Kidney (tissue), 22 donors: ENCODE measurements around the gene IGFL3. TPM values are rescaled to one million over a fixed set of nuclear protein-coding genes. Genes with fewer than 3 reads are reported as not detected.
"Not testable (repeated sequence)": the region's sequence is repeated elsewhere in the genome, so short reads cannot be mapped to it uniquely, and the experiment has no call there.

Source experiments
- DNase-seq, 5 donors: peaks; one replicate each; pipeline ENCODE4 v3.0.0-alpha.2; 2013 to 2020
- FAIRE-seq: peaks from 2 replicates; lab custom pipeline; 2012; peaks lifted over from hg19 to GRCh38; lab: Jason Lieb, UNC
- H3K27ac ChIP-seq, 2 donors: one replicate each; pipeline ENCODE4 v1.7.0; 2013; ENCODE audit warnings: low read depth in 2 of 2, low read length in 2 of 2, inconsistent platforms in 1 of 2
- H3K27me3 ChIP-seq: one replicate; pipeline ENCODE4 v1.7.1; 2013; ENCODE audit warnings: low read length, inconsistent platforms; ENCODE audit not compliant: control insufficient read depth, insufficient read depth
- H3K36me3 ChIP-seq, 3 donors: one replicate each; pipeline versions ENCODE4 v1.7.0 to v1.7.1; 2013; ENCODE audit warnings: low read length in 3 of 3, control low read depth in 1 of 3, inconsistent platforms in 1 of 3; ENCODE audit not compliant: insufficient read depth in 3 of 3, control insufficient read depth in 2 of 3
- H3K4me1 ChIP-seq, 3 donors: one replicate each; pipeline versions ENCODE4 v1.7.0 to v1.7.1; 2013; ENCODE audit warnings: low read length in 3 of 3, inconsistent platforms in 1 of 3, low read depth in 1 of 3; ENCODE audit not compliant: control insufficient read depth in 2 of 3, insufficient read depth in 2 of 3
- H3K4me3 ChIP-seq, 3 donors: one replicate each; pipeline versions ENCODE4 v1.7.0 to v1.8.1; 2013; ENCODE audit warnings: low read length in 3 of 3, control low read depth in 1 of 3, inconsistent platforms in 1 of 3
- H3K9ac ChIP-seq, 3 donors: one replicate each; pipeline versions ENCODE4 v1.7.0 to v1.7.1; 2013; ENCODE audit warnings: low read length in 3 of 3, control low read depth in 1 of 3, inconsistent platforms in 1 of 3
- H3K9me3 ChIP-seq, 3 donors: one replicate each; pipeline versions ENCODE4 v1.7.0 to v1.7.1; 2013; ENCODE audit warnings: low read length in 3 of 3, control low read depth in 1 of 3, inconsistent platforms in 1 of 3; ENCODE audit not compliant: control insufficient read depth in 2 of 3, insufficient read depth in 1 of 3
- intact Hi-C: fragments of 100-400 bp; cut with DNase I; formaldehyde crosslinking; loops from one replicate; pipeline ENCODE4 v1.11.1; 2022
- long read RNA-seq, 10 donors: library from polyadenylated mRNA in 1 of 10; unstranded in 1 of 10; transcript quantifications; one replicate each; pipeline ENCODE4 v2.0.0 and lab custom pipeline, GENCODE V29; 2021 to 2026
- polyA plus RNA-seq: library from polyadenylated mRNA; stranded (reverse); fragments of 350-450 nt; fragmentation: Illumina TruSeq; extraction: RNeasy Lipid Tissue Mini Kit (QIAGEN cat#74804); gene quantifications from one replicate; pipeline ENCODE4 v1.2.3, GENCODE V29; 2014; ENCODE audit warnings: low read depth, low replicate concordance; ENCODE audit not compliant: insufficient read depth
- total RNA-seq: library from RNA; stranded (reverse); fragmentation: NEBNext Ultra II Directional; extraction: Animal tissue kit (Norgen Biotek cat#: 25700); gene quantifications from one replicate; pipeline ENCODE4 v1.2.1, GENCODE V29; 2021
- TF ChIP-seq, protein P1 (sequence below): IDR thresholded peaks from 3 replicates; pipeline ENCODE4 v1.5.1; 2012; ENCODE audit warnings: mild to moderate bottlenecking, moderate library complexity, borderline replicate concordance; ENCODE audit not compliant: insufficient read depth; ENCODE audit errors: extremely low read depth
- donor health status: control.
- donor health status: control.
- donor health status: control.
- donor health status: control.
- donor health status: control.
- donor health status: DM: yes; HTN: yes; CAD: no.
- donor health status: Normal renal cell carcinoma (clear cell type).

Gene IGFL3
- not detected for total RNA-seq
- polyA plus RNA-seq = not detected
- long read RNA-seq, donor 1 = 0 reads
- long read RNA-seq, donor 2 = 0 reads
- long read RNA-seq, donor 3 = 0 reads
- long read RNA-seq, donor 4 = 0 reads
- long read RNA-seq, donor 5 = 0 reads
- long read RNA-seq, donor 6 = 0 reads
- long read RNA-seq, donor 7 = 0 reads
- long read RNA-seq, donor 8 = 0 reads
- long read RNA-seq, donor 9 = 0 reads
- long read RNA-seq, donor 10 = 0 reads

DNA sequence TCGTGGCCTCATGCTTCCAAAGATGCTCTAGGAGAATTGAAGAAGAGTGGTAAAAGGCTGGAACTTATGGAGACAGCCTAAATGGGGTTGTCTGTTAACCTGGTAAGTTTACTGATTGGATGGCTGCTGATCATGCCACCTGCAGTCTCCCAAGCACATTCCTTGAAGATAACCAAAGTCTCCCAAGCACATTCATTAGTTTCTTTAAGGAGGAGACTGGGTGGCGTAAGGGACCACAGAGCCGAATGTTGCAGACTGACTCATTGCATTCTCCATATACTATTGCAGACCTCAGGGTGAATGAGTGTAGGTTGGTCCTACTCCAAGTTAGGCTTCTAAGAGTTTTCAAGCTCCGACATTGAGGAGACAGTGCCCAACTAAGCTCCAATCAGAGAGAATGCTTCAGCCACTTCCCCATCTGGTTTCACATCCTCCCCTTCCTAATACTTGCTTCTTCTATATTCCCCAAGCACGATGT lies at the start of gene IGFL3:
TSS of gene IGFL3 (minus strand) at position 51 of the 478 bp plus-strand sequence. CDS start at position 12, 39 bp downstream.
- intact Hi-C loops = no loop called here
- H3K27ac ChIP-seq = no peak within 1 kb of the TSS
- FAIRE-seq = no peak

DNA sequence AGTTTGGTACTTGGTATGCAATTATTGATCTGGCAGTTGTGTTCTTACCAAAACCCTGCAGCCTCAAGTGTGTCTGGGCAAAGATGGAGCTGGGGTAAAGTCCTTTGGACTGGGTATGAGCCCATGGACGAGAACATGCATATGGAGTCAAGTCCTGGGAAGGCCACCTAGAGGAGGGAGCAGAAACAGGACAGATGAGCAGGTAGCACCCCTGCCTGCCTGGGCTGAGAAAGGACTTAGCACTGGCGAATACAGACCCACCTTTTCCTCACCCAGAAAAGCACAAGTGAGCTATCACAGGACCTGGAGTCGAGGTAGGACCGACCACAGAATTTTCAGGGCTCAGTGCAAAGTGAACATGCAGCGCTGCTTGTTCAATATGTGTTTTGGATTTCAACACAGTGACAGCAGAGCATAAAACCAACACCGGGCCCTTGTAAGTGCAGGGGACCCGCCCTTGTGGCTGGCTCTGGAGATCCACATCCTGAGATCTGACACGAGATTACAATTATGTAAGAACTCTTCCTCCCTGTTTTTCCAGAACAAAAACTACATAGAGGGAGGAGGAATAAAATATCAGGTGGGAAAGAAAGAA lies 49.5 kb upstream of the IGFL3 start:
- FAIRE-seq (no peak), DNase-seq (no peak)
- Histone ChIP-seq H3K27ac (no peak overlapping the region), H3K36me3 (no peaks in the 10 kb centered on the region), H3K9ac (no peak overlapping the region), H3K4me3 (no peak overlapping the region), H3K27me3 (no peaks in the 10 kb centered on the region), H3K9me3 (no peaks in the 10 kb centered on the region), H3K4me1 (no peaks in the 10 kb centered on the region)
- TF ChIP-seq, protein P1, sequence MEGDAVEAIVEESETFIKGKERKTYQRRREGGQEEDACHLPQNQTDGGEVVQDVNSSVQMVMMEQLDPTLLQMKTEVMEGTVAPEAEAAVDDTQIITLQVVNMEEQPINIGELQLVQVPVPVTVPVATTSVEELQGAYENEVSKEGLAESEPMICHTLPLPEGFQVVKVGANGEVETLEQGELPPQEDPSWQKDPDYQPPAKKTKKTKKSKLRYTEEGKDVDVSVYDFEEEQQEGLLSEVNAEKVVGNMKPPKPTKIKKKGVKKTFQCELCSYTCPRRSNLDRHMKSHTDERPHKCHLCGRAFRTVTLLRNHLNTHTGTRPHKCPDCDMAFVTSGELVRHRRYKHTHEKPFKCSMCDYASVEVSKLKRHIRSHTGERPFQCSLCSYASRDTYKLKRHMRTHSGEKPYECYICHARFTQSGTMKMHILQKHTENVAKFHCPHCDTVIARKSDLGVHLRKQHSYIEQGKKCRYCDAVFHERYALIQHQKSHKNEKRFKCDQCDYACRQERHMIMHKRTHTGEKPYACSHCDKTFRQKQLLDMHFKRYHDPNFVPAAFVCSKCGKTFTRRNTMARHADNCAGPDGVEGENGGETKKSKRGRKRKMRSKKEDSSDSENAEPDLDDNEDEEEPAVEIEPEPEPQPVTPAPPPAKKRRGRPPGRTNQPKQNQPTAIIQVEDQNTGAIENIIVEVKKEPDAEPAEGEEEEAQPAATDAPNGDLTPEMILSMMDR = no peak
- intact Hi-C loops = no loop called here

More for the DNA sequence above, at the start of gene IGFL3:
- no peak for DNase-seq
- Histone ChIP-seq H3K4me3 (no peak within 1 kb of the TSS), H3K9ac (no peak within 1 kb of the TSS), H3K4me1 (no peaks in the 10 kb centered on the region), H3K36me3 (no peaks in the 10 kb centered on the region), H3K9me3 (no peaks in the 10 kb centered on the region), H3K27me3 (no peaks in the 10 kb centered on the region)
- TF ChIP-seq, protein P1 = no peak

DNA sequence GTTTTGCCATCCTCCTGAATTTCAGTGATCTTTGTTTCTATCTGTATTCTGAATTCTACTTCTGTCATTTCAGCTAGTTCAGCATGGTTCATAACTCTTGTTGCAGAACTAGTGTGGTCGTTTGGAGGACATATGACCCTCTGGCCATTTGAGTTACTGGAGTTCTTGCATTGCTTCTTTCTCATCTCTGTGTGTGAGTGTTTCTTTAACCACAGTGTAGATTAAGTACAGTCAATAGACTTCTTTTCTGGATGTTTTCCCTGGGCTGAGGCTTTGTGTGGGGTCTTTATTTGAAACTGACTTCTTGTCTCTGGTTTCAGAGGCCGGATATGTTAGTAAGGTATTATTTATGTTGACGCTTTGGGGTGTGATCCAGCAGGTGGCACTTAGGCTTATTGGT lies 38.2 kb upstream of the IGFL3 start:
- Histone ChIP-seq H3K36me3 (no peaks in the 10 kb centered on the region), H3K9ac (no peak overlapping the region), H3K9me3 (peaks cover 0 to 4% (median 0%) of the 10 kb centered on the region in 3 donors), H3K4me1 (no peaks in the 10 kb centered on the region), H3K27ac (no peak overlapping the region), H3K4me3 (no peak overlapping the region), H3K27me3 (no peaks in the 10 kb centered on the region)
- TF ChIP-seq, protein P1 = no peak
- intact Hi-C loops = no loop called here
- no peak for DNase-seq
- no peak for FAIRE-seq

DNA sequence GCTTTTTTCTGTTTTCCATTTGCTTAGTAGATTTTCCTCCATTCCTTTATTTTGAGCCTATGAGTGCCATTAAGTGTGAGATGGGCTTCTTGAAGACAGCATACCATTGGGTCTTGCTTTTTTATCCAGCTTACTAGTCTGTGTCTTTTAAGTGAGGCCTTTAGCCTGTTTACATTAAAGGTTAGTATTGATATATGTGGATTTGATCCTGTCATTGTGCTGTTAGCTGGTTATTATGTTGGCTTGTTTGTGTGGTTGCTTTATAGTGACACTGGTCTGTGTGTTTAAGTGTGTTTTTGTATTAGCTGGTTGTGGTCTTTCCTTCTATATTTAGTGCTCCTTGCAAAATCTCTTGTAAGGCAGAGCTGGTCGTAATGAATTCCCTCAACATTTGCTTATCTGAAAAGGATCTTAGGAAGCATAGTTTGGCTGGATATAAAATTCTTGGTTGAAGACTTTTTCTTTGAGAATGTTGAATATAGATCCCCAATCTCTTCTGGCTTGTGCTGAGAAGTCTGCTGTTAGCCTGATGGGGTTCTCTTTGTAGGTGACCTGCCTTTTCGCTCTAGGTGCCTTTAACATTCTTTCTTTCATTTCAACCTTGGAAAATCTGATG lies 37.3 kb upstream of the IGFL3 start:
- FAIRE-seq = not testable (repeated sequence)

More for the DNA sequence above, 37.3 kb upstream of the IGFL3 start:
- H3K36me3 ChIP-seq, H3K27me3 ChIP-seq, H3K4me3 ChIP-seq, H3K27ac ChIP-seq, H3K4me1 ChIP-seq, DNase-seq, H3K9me3 ChIP-seq, H3K9ac ChIP-seq, intact Hi-C loops: not testable (repeated sequence)
